AG09309 (cell line): ENCODE data around the gene RBM45.
A peak's percentile ranks its signal among the peaks of the same experiment; 100 is the strongest.

Experiments
- DNase-seq: peaks from one replicate; pipeline ENCODE4 v3.0.0-alpha.2; 2010; ENCODE audit warnings: low read depth
- H3K4me3 ChIP-seq: 2 replicates; pipeline ENCODE4 v1.5.1; 2011; ENCODE audit warnings: mild to moderate bottlenecking, low read depth, low read length, moderate library complexity; ENCODE audit not compliant: control insufficient read depth
- CTCF ChIP-seq: IDR thresholded peaks from 2 replicates; pipeline ENCODE4 v1.5.1; 2011; ENCODE audit warnings: mild to moderate bottlenecking, low read depth, low read length, inconsistent platforms; ENCODE audit not compliant: insufficient read depth, control insufficient read depth; ENCODE audit errors: missing control alignments

Gene RBM45

GRCh38 chr2:178082408-178083045 lies 29.7 kb upstream of the RBM45 start:
- TF ChIP-seq CTCF, result no peak
- no peak for DNase-seq
- H3K4me3 ChIP-seq, result no peak overlapping the region

GRCh38 chr2:178084273-178084672 lies 28.0 kb upstream of the RBM45 start:
- TF ChIP-seq CTCF, result no peak
- no peak overlapping the region for H3K4me3 ChIP-seq
- DNase-seq, result peak; percentile 14

GRCh38 chr2:178088774-178089270 lies 23.4 kb upstream of the RBM45 start:
- no peak for DNase-seq
- no peak for TF ChIP-seq CTCF
- H3K4me3 ChIP-seq, result no peak overlapping the region

GRCh38 chr2:178093471-178093870 lies 18.8 kb upstream of the RBM45 start:
- no peak for TF ChIP-seq CTCF
- no peak overlapping the region for H3K4me3 ChIP-seq
- DNase-seq, result no peak

GRCh38 chr2:178101321-178102079 lies 10.7 kb upstream of the RBM45 start:
- no peak overlapping the region for H3K4me3 ChIP-seq
- DNase-seq, result no peak
- TF ChIP-seq CTCF, result no peak

GRCh38 chr2:178105566-178105965 lies 6.7 kb upstream of the RBM45 start:
- no peak overlapping the region for H3K4me3 ChIP-seq
- no peak for DNase-seq
- no peak for TF ChIP-seq CTCF

- DNase-seq, result no peak
- TF ChIP-seq CTCF, result no peak
Observed at GRCh38 chr2:178106053-178106452, 6.2 kb upstream of the RBM45 start.

More at GRCh38 chr2:178106053-178106452, 6.2 kb upstream of the RBM45 start:
- no peak overlapping the region for H3K4me3 ChIP-seq
